Endodermal cell (in vitro differentiated cells): ENCODE results near the gene NEUROG1. TPM values are rescaled to one million over a fixed set of nuclear protein-coding genes. Genes with fewer than 3 reads are reported as not detected.

Experiments used
- DNase-seq: peaks from one replicate; pipeline ENCODE4 v3.0.0-alpha.2; 2017
- H3K27ac ChIP-seq: 2 replicates; pipeline ENCODE4 v1.5.1; 2013; ENCODE audit warnings: mild to moderate bottlenecking, low read depth, low read length, moderate library complexity
- H3K27me3 ChIP-seq: 2 replicates; pipeline ENCODE4 v1.6.1; 2013; ENCODE audit warnings: mild to moderate bottlenecking, low read length, moderate library complexity; ENCODE audit not compliant: insufficient read depth, control insufficient read depth, poor library complexity, severe bottlenecking
- H3K36me3 ChIP-seq: 2 replicates; pipeline ENCODE4 v1.7.0; 2013; ENCODE audit warnings: mild to moderate bottlenecking, low read length, moderate library complexity; ENCODE audit not compliant: control insufficient read depth, insufficient read depth
- H3K4me1 ChIP-seq: one replicate; pipeline ENCODE4 v1.7.0; 2013; ENCODE audit warnings: low read length; ENCODE audit not compliant: control insufficient read depth, insufficient read depth
- H3K4me3 ChIP-seq: 2 replicates; pipeline ENCODE4 v1.5.1; 2013; ENCODE audit warnings: mild to moderate bottlenecking, low read length, moderate library complexity
- H3K9ac ChIP-seq: 2 replicates; pipeline ENCODE4 v1.6.1; 2013; ENCODE audit warnings: mild to moderate bottlenecking, low read length, moderate library complexity; ENCODE audit not compliant: poor library complexity, severe bottlenecking; ENCODE audit errors: extremely low read depth
- H3K9me3 ChIP-seq: 2 replicates; pipeline ENCODE4 v1.6.1; 2013; ENCODE audit warnings: mild to moderate bottlenecking, low read length, moderate library complexity; ENCODE audit not compliant: control insufficient read depth
- H3K27ac Mint-ChIP-seq: 2 replicates; pipeline ENCODE4 v1.8.0; 2020; ENCODE audit warnings: mixed read lengths
- H3K27me3 Mint-ChIP-seq: 2 replicates; pipeline ENCODE4 v1.8.0; 2021; ENCODE audit warnings: mild to moderate bottlenecking, mixed read lengths; ENCODE audit not compliant: insufficient read depth
- H3K36me3 Mint-ChIP-seq: 2 replicates; pipeline ENCODE4 v1.8.0; 2020; ENCODE audit warnings: low read depth, mixed read lengths
- H3K4me1 Mint-ChIP-seq: 2 replicates; pipeline ENCODE4 v1.8.0; 2020; ENCODE audit warnings: mixed read lengths
- H3K4me3 Mint-ChIP-seq: 2 replicates; pipeline ENCODE4 v1.8.0; 2020; ENCODE audit warnings: mild to moderate bottlenecking, moderate library complexity, mixed read lengths
- H3K9me3 Mint-ChIP-seq: 2 replicates; pipeline ENCODE4 v1.8.0; 2020; ENCODE audit warnings: mild to moderate bottlenecking, mixed read lengths
- CTCF ChIP-seq: fragments of 200-600 bp; sonication (generic); conservative IDR thresholded peaks from 2 replicates; pipeline ENCODE4 v1.5.0; 2021; ENCODE audit warnings: antibody characterized with exemption, mild to moderate bottlenecking
- WGBS, 2 experiments: methylation state at CpG; one replicate each; pipeline versions ENCODE4 v1.1.5 to v1.1.7; 2013; ENCODE audit warnings: missing lambda C conversion rate in 2 of 2, mixed read lengths in 1 of 2; ENCODE audit not compliant: insufficient coverage in 1 of 2, insufficient read length in 1 of 2; 5-methylcytosine and 5-hydroxymethylcytosine counted together
- total RNA-seq, 2 donors: library from RNA; stranded (reverse); fragmentation: NEBNext Ultra II Directional in 1 of 2; extraction: Animal tissue kit (Norgen Biotek cat#: 25700) in 1 of 2; gene quantifications; 2 replicates in 1 of 2; 3 replicates in 1 of 2; pipeline ENCODE4 v1.2.1, GENCODE V29; 2021

NEUROG1 gene
- total RNA-seq, 2 donors from 2014 or later: not detected

GRCh38 chr5:135560858-135561257 is 25.1 kb upstream of the NEUROG1 start:
- H3K4me1 Mint-ChIP-seq: peaks cover 8% of the 10 kb centered on the region
- WGBS, 2 experiments: 14 to 15% methylated on average over 14 of the region's 14 CpGs
- peaks cover 56% of the 10 kb centered on the region for H3K27me3 Mint-ChIP-seq
- peak; percentile 94 for TF ChIP-seq CTCF
- no peaks in the 10 kb centered on the region for H3K36me3 Mint-ChIP-seq
- Histone ChIP-seq H3K27ac (no peak overlapping the region), H3K9me3 (no peaks in the 10 kb centered on the region), H3K4me3 (no peak overlapping the region), H3K9ac (no peak overlapping the region), H3K4me1 (no peaks in the 10 kb centered on the region), H3K27me3 (peaks cover 9% of the 10 kb centered on the region), H3K36me3 (no peaks in the 10 kb centered on the region)
- H3K4me3 Mint-ChIP-seq: no peak overlapping the region
- H3K9me3 Mint-ChIP-seq: no peaks in the 10 kb centered on the region
- H3K27ac Mint-ChIP-seq: no peak overlapping the region
- peak; percentile 96 for DNase-seq

- no peaks in the 10 kb centered on the region for H3K9me3 Mint-ChIP-seq
- no peak overlapping the region for H3K9ac ChIP-seq
- no peak overlapping the region for H3K4me3 Mint-ChIP-seq
- WGBS, 2 experiments: 92% methylated on average over 6 of the region's 6 CpGs
- H3K4me1 ChIP-seq: no peaks in the 10 kb centered on the region
- H3K9me3 ChIP-seq: no peaks in the 10 kb centered on the region
- no peaks in the 10 kb centered on the region for H3K36me3 ChIP-seq
- TF ChIP-seq CTCF: no peak
- H3K4me3 ChIP-seq: no peak overlapping the region
- H3K27me3 Mint-ChIP-seq: peaks cover 50% of the 10 kb centered on the region
- H3K27ac ChIP-seq: no peak overlapping the region
- peaks cover 9% of the 10 kb centered on the region for H3K27me3 ChIP-seq
- peaks cover 4% of the 10 kb centered on the region for H3K4me1 Mint-ChIP-seq
- no peak overlapping the region for H3K27ac Mint-ChIP-seq
- peak; percentile 70 for DNase-seq
- H3K36me3 Mint-ChIP-seq: no peaks in the 10 kb centered on the region
Observed at GRCh38 chr5:135559354-135559753, 23.6 kb upstream of the NEUROG1 start.

GRCh38 chr5:135557076-135557838 is 21.5 kb upstream of the NEUROG1 start:
- no peaks in the 10 kb centered on the region for H3K9me3 ChIP-seq
- peaks cover 26% of the 10 kb centered on the region for H3K27me3 ChIP-seq
- no peak for DNase-seq
- WGBS, 2 experiments: 77 to 88% methylated on average over 8 to 11 of the region's 11 CpGs
- no peak overlapping the region for H3K4me3 Mint-ChIP-seq
- H3K27me3 Mint-ChIP-seq: peaks cover 53% of the 10 kb centered on the region
- no peaks in the 10 kb centered on the region for H3K36me3 Mint-ChIP-seq
- no peaks in the 10 kb centered on the region for H3K9me3 Mint-ChIP-seq
- H3K4me3 ChIP-seq: no peak overlapping the region
- no peaks in the 10 kb centered on the region for H3K36me3 ChIP-seq
- no peak overlapping the region for H3K27ac ChIP-seq
- no peak overlapping the region for H3K27ac Mint-ChIP-seq
- no peak overlapping the region for H3K9ac ChIP-seq
- no peak for TF ChIP-seq CTCF
- peaks cover 4% of the 10 kb centered on the region for H3K4me1 Mint-ChIP-seq
- no peaks in the 10 kb centered on the region for H3K4me1 ChIP-seq
